K562 treated with DMSO at 1 percent for 48 hours (cell line): ENCODE results near the gene RNF214. TPM values are rescaled to one million over a fixed set of nuclear protein-coding genes. Genes with fewer than 3 reads are reported as not detected.

Experiments used
- total RNA-seq: library from RNA; unstranded; fragments of 300-600 nt; gene quantifications from 2 replicates; pipeline ENCODE4 v1.2.3, GENCODE V29; 2022; ENCODE audit warnings: low replicate concordance; ENCODE audit errors: extremely low read depth

The RNF214 gene
- total RNA-seq, result not detected in 2 replicates

DNA sequence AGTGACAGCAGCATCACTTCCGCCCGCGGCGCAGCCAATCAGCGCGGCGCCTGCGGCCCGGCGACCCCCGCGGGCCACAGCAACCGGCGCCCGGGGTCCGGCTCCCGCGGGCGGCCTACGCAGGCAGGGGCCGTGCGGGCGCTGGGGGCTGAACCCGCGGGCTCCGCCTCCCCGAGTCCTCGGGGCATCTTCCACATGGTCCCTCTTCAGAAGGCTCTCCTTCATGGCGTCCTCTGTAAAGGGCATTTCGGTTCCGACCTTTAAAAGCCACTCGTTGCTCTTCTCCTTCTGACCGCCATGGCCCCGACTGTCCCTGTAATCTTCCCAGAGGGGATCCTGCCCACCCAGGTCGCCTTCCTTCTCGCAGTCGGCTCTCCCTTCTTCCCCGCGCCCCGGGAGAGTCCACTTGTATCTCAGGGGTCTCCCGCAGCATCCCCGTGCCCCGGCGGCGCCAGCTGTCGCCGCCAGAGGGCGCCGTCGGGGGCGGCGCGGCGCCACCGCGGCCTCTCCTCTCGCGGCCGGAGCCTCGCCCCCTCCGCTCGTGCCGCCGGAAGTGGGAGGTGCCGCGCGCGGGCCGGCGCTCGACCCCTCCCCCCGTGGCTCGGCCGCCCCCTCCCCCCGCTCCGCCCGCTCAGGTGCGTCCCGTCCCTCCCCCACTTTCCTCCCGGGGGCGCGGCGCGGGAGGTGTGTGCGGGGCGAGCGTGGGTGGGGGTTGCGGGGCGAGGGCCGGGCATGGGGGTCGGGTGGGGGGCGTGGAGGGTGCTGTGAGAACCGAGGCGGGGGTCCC, at the start of gene RNF214:
Gene RNF214 (plus strand): TSS at position 580 of the 787 bp plus-strand sequence. CDS start 1,602 bp downstream, outside the sequence.

DNA sequence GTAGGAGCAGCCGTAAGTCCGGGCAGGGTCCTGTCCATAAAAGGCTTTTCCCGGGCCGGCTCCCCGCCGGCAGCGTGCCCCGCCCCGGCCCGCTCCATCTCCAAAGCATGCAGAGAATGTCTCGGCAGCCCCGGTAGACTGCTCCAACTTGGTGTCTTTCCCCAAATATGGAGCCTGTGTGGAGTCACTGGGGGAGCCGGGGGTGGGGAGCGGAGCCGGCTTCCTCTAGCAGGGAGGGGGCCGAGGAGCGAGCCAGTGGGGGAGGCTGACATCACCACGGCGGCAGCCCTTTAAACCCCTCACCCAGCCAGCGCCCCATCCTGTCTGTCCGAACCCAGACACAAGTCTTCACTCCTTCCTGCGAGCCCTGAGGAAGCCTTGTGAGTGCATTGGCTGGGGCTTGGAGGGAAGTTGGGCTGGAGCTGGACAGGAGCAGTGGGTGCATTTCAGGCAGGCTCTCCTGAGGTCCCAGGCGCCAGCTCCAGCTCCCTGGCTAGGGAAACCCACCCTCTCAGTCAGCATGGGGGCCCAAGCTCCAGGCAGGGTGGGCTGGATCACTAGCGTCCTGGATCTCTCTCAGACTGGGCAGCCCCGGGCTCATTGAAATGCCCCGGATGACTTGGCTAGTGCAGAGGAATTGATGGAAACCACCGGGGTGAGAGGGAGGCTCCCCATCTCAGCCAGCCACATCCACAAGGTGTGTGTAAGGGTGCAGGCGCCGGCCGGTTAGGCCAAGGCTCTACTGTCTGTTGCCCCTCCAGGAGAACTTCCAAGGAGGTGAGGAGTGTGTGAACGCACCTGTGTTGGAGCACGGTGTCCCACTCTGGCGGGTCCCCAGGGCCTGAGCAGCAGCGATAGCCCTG, 33.2 kb upstream of the RNF214 start, which contains the start of gene TAGLN:
Gene TAGLN (plus strand): TSS at position 318 of the 863 bp plus-strand sequence. CDS start 3,644 bp downstream, outside the sequence.

DNA sequence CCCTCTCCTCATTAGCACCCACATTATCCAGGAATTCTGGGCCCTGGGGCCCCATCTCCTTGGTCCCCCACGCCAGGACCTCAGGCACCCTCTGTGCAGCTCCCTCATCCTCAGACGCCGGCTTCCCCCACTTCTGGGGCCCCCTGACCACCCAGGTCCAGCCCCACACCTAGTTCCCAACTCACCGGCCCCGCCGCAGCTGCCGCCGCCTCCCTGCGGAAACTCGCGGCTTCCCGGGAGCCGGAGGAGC, 704 bp upstream of the RNF214 start, which contains the start of gene PCSK7:
Gene PCSK7 (minus strand): TSS at position 232 of the 250 bp plus-strand sequence. CDS start 2,229 bp downstream, outside the sequence.

DNA sequence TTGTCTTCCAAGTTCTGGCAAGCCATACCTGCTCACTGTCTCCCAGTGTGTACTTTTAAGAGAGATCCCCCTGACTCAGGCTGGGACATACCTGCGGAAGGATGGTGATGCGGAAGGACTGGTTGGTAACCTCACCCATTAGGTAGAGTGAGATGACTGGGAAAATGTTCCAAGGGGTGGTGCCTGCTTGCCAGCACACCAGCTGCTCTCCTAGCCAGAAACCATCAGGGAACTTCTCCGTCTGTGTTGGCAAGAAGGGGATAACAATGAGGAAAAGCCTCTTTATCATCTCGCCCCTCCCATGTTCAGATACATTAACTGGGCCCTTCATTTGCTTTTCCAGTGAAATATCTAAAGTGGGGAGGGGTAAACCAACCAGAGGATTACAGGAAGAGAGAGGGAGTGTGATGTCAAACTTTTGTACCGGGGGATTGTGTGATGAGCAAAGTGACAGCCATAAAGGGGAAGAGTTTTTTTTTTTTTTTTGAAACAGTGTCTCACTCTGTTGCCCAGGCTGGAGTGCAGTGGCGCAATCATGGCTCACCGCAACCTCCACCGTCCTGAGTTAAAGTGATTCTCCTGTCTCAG, 58.4 kb downstream of the RNF214 start, which contains the start of gene BACE1-AS:
Gene BACE1-AS (plus strand): TSS at position 538 of the 588 bp plus-strand sequence.

DNA sequence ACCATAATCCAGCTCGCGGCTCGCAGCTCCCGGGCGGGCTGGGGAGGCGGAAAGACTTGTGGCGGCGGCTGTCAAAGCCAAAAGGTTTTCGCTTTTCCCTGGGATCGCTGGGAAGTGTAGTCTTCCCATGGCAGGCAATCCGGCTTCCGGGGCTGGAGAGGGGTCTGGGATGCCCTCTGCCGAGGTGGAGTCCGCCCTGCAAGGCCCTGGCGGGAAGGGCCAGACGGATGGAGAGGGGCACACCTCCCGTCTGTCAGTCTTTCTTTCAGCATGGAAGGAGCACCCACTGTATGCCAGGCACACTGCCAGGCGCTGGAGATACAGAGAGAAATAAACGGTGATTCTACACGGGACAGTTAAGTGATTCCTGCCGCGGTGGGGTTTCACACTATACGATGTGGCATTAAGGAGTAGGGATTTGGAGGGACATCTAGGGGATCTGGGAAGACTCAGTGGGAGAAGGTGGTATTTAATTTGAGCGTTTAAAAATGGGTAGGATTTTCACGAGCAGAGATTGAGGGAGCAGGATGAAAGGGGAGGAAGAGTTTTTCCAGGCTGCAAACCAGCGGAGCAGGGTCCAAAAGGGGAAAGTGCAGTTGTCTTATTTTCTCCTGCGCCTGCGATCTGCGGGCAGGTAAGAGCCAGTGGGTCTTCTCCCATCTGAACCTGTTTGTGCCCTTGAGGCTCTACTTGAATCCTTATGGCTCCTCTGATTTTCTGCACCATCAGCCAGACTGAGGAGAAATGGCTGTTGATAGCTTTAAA, 83.9 kb downstream of the RNF214 start, which contains the start of gene BACE1:
Gene BACE1 (minus strand): TSS at position 60 of the 765 bp plus-strand sequence. CDS start 461 bp downstream, outside the sequence.

DNA sequence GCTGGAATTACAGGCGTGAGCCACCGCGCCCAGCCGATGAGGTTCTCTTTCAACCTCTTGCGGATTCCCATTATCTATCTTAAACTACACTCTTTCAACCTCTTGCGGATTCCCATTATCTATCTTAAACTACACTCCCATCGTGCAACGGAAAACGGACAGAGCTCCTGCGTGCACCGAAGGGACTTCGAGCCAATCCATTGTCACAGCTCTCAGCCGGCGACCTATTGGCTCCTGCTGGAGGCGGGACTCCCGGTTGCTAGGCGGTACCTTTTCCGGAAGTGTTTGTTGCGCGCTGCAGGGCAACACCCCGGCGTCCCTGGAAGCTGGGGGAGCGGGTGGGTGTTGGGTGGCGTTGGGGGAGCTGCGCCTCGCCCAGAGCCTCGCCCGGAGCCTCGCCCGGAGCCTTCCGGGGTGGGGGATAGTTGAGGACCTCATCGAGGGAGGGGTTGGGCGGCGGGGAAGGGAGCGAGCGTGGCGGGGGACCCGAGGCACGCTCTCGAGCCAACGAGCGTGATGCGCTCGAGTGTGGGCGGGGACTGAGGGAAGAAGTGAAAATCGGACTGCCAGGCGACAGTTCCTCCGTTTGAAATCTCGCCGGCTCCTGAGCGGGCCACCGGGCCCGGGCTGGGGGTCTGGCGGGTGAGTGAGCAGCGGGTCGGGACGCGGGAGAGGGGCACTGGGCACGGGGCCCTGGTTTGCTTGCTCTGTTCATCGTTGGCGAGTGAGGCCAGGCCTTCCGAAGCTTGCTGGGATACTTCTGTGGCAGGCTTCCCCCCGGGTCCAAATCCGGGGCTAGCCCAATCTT, 95.3 kb downstream of the RNF214 start, which contains the start of gene CEP164:
Gene CEP164 (plus strand): TSS at position 288 of the 808 bp plus-strand sequence. CDS start 10,733 bp downstream, outside the sequence.

Other genes starting within 250 kb of the RNF214 start
- not detected in 2 replicates for gene SIK3, start 134.2 kb upstream of the RNF214 start, total RNA-seq
- not detected in 2 replicates for gene PAFAH1B2, start 88.4 kb upstream of the RNF214 start, total RNA-seq
- gene SIDT2, start 53.9 kb upstream of the RNF214 start, total RNA-seq, result not detected in 2 replicates
- gene TAGLN, start 33.3 kb upstream of the RNF214 start, total RNA-seq, result not detected in 2 replicates
- not detected in 2 replicates for gene PCSK7, start 598 bp upstream of the RNF214 start, total RNA-seq
- gene BACE1-AS, start 58.7 kb downstream of the RNF214 start, total RNA-seq, result not detected in 2 replicates
- not detected in 2 replicates for gene BACE1, start 83.6 kb downstream of the RNF214 start, total RNA-seq
- not detected in 2 replicates for gene CEP164, start 95.2 kb downstream of the RNF214 start, total RNA-seq